GM12892 (cell line): ENCODE results near the gene KRT8.
"Not testable (repeated sequence)": the region's sequence is repeated elsewhere in the genome, so short reads cannot be mapped to it uniquely, and the experiment has no call there.

Experiments used
- DNase-seq: peaks from one replicate; pipeline ENCODE4 v3.0.0; 2011; ENCODE audit not compliant: insufficient read length
- FAIRE-seq: peaks from 2 replicates; lab custom pipeline; 2011; peaks lifted over from hg19 to GRCh38; lab: Jason Lieb, UNC
- POLR2A ChIP-seq: IDR thresholded peaks from 2 replicates; pipeline ENCODE4 v1.6.1; 2011; ENCODE audit warnings: low read depth, low read length, control low read depth
- POLR2AphosphoS5 ChIP-seq: IDR thresholded peaks from 2 replicates; pipeline ENCODE4 v1.6.1; 2011; ENCODE audit warnings: low read depth, low read length, control low read depth
- TAF1 ChIP-seq: IDR thresholded peaks from 2 replicates; pipeline ENCODE4 v1.6.1; 2011; ENCODE audit warnings: low read depth, mild to moderate bottlenecking, control low read depth, low read length, borderline replicate concordance

KRT8 gene

GRCh38 chr12:52865090-52865944, 39.6 kb downstream of the KRT8 start:
- DNase-seq = no peak
- TF ChIP-seq POLR2AphosphoS5 (no peak), POLR2A (no peak), TAF1 (no peak)
- FAIRE-seq = no peak

GRCh38 chr12:52862023-52862422, 42.9 kb downstream of the KRT8 start:
- DNase-seq (no peak), FAIRE-seq (no peak)
- TF ChIP-seq TAF1 = no peak

GRCh38 chr12:52861511-52861910, 43.4 kb downstream of the KRT8 start:
- DNase-seq (no peak), FAIRE-seq (no peak)
- TF ChIP-seq TAF1 (no peak), POLR2A (no peak), POLR2AphosphoS5 (no peak)

GRCh38 chr12:52860102-52860823, 44.6 kb downstream of the KRT8 start:
- DNase-seq (no peak), FAIRE-seq (no peak)
- TF ChIP-seq TAF1 = no peak
- no peak for TF ChIP-seq POLR2A
- no peak for TF ChIP-seq POLR2AphosphoS5

GRCh38 chr12:52857500-52857899, 47.4 kb downstream of the KRT8 start:
- no peak for FAIRE-seq

GRCh38 chr12:52856787-52857186, 48.1 kb downstream of the KRT8 start:
- DNase-seq = no peak
- no peak for FAIRE-seq
- TF ChIP-seq POLR2A = no peak
- TF ChIP-seq TAF1 = no peak
- TF ChIP-seq POLR2AphosphoS5 = no peak

More at GRCh38 chr12:52857500-52857899, 47.4 kb downstream of the KRT8 start:
- no peak for TF ChIP-seq TAF1
- TF ChIP-seq POLR2A = no peak
- no peak for TF ChIP-seq POLR2AphosphoS5
- no peak for DNase-seq

GRCh38 chr12:52856077-52856476, 48.8 kb downstream of the KRT8 start:
- not testable (repeated sequence) for DNase-seq, FAIRE-seq

- TF ChIP-seq POLR2A (no peak), TAF1 (no peak), POLR2AphosphoS5 (no peak)
- FAIRE-seq = no peak
- no peak for DNase-seq
Measured at GRCh38 chr12:52851787-52852186, 53.1 kb downstream of the KRT8 start.

GRCh38 chr12:52850681-52851080, 54.2 kb downstream of the KRT8 start:
- no peak for DNase-seq
- TF ChIP-seq POLR2A (no peak), POLR2AphosphoS5 (no peak), TAF1 (no peak)
- FAIRE-seq = no peak

GRCh38 chr12:52849511-52849910, 55.4 kb downstream of the KRT8 start:
- FAIRE-seq (no peak), DNase-seq (no peak)
- TF ChIP-seq TAF1 (no peak), POLR2AphosphoS5 (no peak), POLR2A (no peak)

GRCh38 chr12:52848661-52849255, 56.1 kb downstream of the KRT8 start, which contains the start of gene KRT78:
Gene KRT78, minus strand, starts transcription at chr12:52848994. Its CDS starts 64 bp downstream, at chr12:52848930.
- FAIRE-seq = no peak
- no peak for TF ChIP-seq POLR2A
- no peak for TF ChIP-seq TAF1
- no peak for TF ChIP-seq POLR2AphosphoS5
- DNase-seq = no peak
